Renal cortex interstitium (tissue), 11 donors: ENCODE data around the gene JMJD4. TPM values are rescaled to one million over a fixed set of nuclear protein-coding genes. Genes with fewer than 3 reads are reported as not detected.

Experiments used
- DNase-seq, 11 donors: peaks; one replicate each; pipeline ENCODE4 v3.0.0-alpha.2; 2013; ENCODE audit warnings: low read depth in 9 of 11, low spot score in 4 of 11; ENCODE audit errors: extremely low read depth in 1 of 11
- polyA plus RNA-seq, 3 donors: library from polyadenylated mRNA; unstranded; fragments of 120-200 nt; gene quantifications; one replicate each; pipeline ENCODE4 v1.2.1, GENCODE V29; 2013; ENCODE audit not compliant: insufficient read length in 3 of 3

The JMJD4 gene
- polyA plus RNA-seq, 3 donors = 14.2 to 19.6 (median 17.4) TPM

DNA sequence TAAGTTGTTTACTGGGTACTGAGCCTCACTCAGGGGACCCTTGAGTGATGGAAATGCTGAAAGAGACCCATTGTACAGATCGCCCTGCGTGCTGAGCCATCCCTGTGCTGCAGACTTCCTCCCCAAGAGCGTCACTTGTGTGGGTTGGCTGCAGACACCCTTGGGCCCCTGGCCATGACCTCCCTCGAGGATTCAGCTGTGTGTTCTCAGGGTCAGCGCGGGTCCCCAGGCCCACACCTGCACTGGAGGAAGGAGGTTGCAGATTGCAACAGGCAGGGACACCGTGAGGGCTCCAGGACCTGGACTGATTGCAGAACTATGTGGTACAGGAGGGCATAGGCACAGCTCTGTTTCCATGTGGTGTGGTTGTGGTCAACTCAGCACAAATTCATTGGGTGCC lies 4.5 kb upstream of the JMJD4 start:
- no peak for DNase-seq

DNA sequence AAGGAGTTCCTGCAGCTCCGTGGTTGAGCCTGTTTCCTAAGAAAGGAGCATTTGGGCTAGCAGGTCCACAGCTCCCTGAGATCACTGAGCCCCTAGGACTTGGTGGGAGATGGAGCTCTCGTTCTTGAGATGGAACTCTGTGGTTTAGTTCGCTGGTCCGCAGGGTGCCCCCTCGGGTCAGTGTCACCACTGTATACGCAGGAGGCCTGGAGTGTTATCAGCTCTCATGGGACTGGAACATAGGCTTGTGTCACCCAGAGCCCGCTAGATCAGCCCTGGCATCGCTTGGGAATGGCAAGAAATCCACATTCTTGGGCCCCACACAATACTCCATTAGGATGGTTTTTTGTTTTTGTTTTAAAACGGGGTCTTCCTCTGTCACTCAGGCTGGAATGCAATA lies 3.7 kb upstream of the JMJD4 start:
- no peak for DNase-seq

DNA sequence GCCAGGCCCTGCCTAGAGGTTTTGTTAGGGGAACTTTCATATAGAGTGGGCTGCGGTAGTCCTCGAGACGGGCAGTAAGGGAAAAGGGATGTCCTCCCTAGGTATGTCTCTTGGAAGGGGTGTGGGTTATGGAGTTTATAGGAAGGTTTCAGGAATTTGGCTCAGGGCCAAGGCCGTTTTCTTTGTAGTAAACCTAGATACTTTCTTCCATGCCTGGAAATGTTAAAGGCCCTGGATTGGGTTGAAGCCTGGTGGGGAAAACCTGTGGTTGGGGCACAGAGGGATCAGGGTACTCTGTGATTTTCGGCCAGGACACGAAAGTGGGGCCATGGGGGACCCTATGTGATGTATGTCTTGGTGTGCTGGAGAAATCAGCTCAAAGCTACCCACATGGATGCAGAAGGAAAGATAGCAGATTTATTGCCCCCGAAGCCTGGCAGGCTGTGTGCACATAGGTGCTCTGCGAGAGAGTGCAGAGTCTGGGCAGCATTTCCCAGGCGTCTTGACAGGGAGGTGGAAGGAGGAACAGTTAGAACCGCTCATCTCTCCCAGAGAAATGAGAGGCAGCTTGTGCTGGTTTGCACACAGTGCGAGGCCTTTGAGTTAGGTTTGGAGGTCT lies 1.8 kb upstream of the JMJD4 start:
- DNase-seq = no peak

DNA sequence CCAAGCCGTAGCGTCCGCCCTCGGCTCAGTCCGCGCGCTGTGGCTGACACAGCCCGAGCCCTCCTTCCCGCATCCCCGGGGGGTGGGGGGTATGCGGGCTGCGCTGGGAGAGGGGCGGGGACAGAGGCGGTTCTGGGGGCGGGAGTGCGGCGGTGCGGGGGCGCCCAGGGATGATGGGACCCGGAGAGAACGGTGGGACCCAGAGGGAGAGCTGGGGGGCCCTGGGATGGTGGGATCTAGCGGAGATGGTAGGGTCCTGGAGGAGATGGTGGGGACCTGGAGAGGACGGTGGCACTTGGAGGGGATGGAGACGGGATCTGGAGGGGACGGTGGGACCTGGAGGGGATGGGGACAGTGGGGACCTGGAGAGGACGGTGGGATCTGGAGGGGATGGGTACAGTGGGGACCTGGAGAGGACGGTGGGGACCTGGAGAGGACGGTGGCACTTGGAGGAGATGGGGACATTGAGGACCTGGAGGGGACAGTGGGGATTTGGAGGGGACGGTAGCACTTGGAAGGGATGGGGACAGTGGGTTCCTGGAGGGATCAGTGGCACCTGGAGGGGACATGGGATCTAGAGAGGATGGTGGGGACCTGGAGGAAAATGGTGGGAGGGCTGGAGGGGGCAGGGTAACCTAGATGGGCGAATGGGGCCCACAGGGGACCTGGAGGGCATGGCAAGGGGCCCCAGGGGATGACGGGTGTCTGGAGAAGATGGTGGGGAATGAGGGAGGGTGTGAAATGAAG lies 610 bp upstream of the JMJD4 start:
- no peak for DNase-seq

GRCh38 chr1:227734546-227734855 lies 601 bp downstream of the JMJD4 start:
- no peak for DNase-seq

- no peak for DNase-seq
Observed at GRCh38 chr1:227733751-227734545, 1.2 kb downstream of the JMJD4 start.

DNA sequence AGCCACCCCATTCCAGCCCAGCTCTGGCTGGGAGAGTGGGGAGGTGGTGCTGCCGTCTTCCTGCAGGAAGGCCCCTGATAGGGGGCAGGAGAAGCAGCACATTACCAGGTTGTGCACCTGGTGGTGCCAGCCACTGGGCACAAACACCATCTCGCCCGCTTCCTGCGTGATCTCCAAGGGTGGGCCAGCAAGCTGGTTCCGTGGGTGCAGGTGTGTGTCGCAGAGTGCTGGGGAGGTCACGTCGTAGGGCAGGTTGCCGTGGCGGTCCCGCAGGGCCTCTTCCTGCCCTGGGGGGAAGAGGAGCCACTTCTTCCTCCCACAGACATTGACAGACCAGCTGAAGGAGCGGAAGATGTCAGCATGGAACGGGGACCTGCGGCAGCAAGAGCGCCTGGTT lies 1.8 kb downstream of the JMJD4 start:
- DNase-seq = no peak

DNA sequence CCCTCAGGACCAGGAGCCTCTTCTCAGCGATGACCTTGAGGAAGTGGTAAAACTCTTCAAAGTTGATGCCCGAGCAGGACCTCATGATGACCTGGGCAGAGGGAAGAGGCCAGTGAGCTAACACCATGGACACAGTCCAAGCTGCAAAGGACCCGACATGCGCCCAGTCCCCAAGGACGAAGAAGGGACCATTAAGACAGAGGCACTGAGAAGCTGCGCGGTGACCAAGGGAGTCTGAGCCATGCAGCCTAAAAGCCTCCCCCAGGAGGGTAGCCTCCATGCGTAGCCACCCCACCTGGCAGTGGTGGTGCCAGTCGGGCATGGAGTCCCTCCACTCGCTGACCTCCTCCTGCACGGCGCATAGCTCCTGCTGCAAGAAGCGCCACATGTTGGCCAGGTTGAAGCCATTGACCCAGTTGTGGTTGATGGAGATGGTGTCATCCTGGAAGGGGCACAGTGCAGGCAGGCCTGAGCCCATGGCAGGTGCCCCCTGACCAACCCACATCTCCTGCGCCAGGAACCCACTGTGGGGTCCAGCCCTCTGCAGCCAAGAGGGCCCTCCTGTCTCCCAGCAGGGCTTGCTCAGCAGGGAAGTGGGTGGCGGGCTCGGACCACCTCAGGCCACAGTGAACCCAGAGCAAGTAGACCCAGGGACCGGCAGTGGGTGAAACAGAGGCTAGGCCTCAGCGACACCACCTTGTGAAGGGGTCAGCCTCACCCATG lies 2.4 kb downstream of the JMJD4 start:
- no peak for DNase-seq

DNA sequence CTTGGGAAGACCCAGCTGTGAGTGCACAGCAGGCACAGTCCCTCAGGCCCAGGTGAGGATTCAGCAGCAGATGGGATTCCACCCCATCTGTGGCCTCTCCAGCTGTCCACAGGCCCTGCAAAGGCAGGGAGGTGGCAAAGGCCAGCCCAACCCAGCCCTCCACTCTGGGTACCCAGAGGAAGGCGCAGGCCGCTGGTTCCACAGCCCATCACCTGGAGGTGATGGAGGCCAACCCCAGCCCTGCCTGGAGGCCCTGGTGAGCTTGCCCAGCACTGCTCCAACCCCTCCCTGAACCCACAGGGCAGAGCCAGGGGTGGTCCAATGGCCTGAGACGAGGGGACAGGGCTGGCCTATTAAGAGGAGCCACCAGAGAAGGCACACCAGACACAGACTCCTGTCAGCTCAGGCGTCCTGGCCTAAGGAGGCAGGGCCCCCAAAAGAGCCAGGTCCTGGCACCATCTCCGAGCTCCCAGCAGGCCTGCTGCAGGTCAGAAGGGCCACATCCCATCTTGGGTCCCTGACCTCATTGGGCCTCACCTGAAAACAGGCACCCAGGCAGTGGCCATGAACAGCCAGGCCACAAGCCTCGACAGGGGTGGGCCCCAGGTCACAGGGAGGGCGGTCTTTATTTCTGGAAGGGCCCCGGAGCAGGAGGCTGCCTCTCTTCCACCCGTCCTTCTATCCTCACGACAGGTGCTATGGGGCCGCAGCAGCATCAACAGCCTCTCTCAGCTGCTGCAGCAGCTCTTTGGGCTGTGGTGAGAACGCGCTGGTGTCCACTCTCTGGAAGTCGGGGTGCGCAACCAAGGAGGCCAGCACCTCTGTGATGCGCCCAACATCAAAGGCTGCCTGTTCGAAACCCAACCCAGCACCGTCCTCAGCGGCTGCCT lies 3.2 kb downstream of the JMJD4 start:
- no peak for DNase-seq

DNA sequence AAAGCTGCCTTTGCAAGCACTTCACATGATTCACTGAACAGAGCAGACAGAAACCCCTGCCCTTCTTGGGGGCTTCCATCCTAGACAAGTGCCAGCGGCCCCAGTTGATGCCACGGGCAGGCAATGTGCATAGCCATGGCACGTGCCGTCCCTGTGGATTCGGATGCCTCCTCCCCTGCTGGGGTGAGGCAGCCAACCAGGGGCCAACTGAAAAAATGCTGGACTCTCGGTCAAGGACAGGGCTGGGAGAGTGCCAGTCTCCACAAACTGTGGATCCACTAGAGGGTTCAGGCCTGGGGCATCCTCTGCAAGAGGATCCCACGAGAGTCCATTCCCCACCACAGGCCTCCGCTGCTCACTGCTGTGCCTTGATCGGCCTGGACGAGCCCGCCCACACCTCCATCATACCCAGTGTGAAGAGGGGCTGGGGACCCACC lies 3.8 kb downstream of the JMJD4 start:
- DNase-seq = no peak

DNA sequence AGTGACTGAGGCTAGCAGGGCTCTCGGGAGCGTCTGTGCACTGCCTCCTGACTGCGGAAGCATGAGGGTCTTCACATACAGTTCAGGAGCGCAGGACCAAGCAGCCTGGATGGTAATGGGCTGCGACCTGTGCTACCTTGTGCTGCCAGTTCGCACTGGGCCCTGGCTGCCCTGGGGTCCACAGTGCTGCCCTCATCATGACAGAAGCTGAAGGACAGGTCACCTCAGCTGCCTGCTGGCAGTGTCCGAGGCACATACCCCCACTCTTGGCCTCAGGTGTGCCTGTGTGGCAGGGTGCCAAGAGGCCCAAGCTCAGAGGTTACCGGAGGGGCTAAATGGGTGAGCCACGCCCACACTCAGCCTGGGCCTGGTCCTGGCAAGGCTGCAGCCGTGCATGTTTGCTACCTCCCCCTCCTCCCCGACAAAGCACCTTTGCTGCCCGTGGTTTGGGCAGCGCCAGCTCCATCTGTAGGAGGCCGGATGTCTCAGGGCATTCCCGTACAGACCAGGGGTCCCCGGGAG lies 4.4 kb downstream of the JMJD4 start:
- DNase-seq = no peak

- DNase-seq = no peak
Observed at GRCh38 chr1:227729881-227730629, 5.0 kb downstream of the JMJD4 start.

- DNase-seq = no peak
Observed at GRCh38 chr1:227729144-227729880, 5.8 kb downstream of the JMJD4 start.

DNA sequence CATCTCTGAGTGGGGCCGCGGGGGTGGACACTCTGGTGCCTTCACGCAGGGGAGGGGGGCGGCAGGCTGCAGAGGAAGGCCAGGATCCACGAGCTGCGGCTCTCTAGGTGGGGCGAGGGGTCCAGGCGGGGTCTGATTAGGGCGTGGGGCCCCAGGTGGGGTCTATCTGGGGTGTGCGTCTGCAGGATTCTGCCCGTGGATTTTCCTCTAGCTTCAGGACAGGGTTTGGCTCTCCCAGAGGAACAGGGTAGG lies 6.3 kb downstream of the JMJD4 start:
- DNase-seq = no peak

- DNase-seq = peak in 9 of 11 donors; percentile 31 to 67 (median 51)
Observed at GRCh38 chr1:227728059-227728891, 6.8 kb downstream of the JMJD4 start.

- DNase-seq = no peak
Observed at GRCh38 chr1:227726924-227727599, 8.0 kb downstream of the JMJD4 start.
